ENCODE results near the gene C3AR1.
"Not testable (repeated sequence)": the region's sequence is repeated elsewhere in the genome, so short reads cannot be mapped to it uniquely, and the experiment has no call there.

The C3AR1 gene

GRCh38 chr12:8057306-8057705 is 8.9 kb downstream of the C3AR1 start:
- no peak for DNase-seq

GRCh38 chr12:8054816-8055215 is 11.3 kb downstream of the C3AR1 start:
- peak; percentile 54 for DNase-seq

- peak; percentile 87 for DNase-seq
Observed at GRCh38 chr12:8052679-8053078, 13.5 kb downstream of the C3AR1 start.

GRCh38 chr12:8050600-8051250 is 15.4 kb downstream of the C3AR1 start:
- no peak for DNase-seq

- DNase-seq, result peak; percentile 36
Observed at GRCh38 chr12:8048906-8049305, 17.3 kb downstream of the C3AR1 start.

- DNase-seq, result no peak
Observed at GRCh38 chr12:8047842-8048241, 18.3 kb downstream of the C3AR1 start.

GRCh38 chr12:8045952-8046944 is 19.9 kb downstream of the C3AR1 start:
- peak; percentile 89 for DNase-seq

GRCh38 chr12:8040791-8041190 is 25.4 kb downstream of the C3AR1 start:
- DNase-seq, result no peak

GRCh38 chr12:8038659-8039114 is 27.5 kb downstream of the C3AR1 start:
- peak; percentile 6 for DNase-seq

GRCh38 chr12:8037947-8038346 is 28.2 kb downstream of the C3AR1 start:
- no peak for DNase-seq

- peak; percentile 76 for DNase-seq
Observed at GRCh38 chr12:8037046-8037663, 29.0 kb downstream of the C3AR1 start.

GRCh38 chr12:8036346-8036745 is 29.8 kb downstream of the C3AR1 start:
- no peak for DNase-seq

GRCh38 chr12:8035440-8036010 is 30.6 kb downstream of the C3AR1 start:
- DNase-seq, result no peak

GRCh38 chr12:8034802-8035201 is 31.4 kb downstream of the C3AR1 start:
- DNase-seq, result no peak

GRCh38 chr12:8033153-8034044 is 32.8 kb downstream of the C3AR1 start:
- peak; percentile 11 for DNase-seq

- peak; percentile 84 for DNase-seq
Observed at GRCh38 chr12:8032242-8033152, 33.7 kb downstream of the C3AR1 start, which contains the start of gene FOXJ2. Gene FOXJ2 (plus strand): TSS chr12:8032716. CDS start chr12:8039833, 7,117 bp downstream.

- DNase-seq, result peak; percentile 9
Observed at GRCh38 chr12:8031872-8032241, 34.3 kb downstream of the C3AR1 start.

GRCh38 chr12:8031017-8031416 is 35.1 kb downstream of the C3AR1 start:
- DNase-seq, result not testable (repeated sequence)

- no peak for DNase-seq
Observed at GRCh38 chr12:8030189-8030588, 36.0 kb downstream of the C3AR1 start.

- no peak for DNase-seq
Observed at GRCh38 chr12:8028267-8028666, 37.9 kb downstream of the C3AR1 start.

GRCh38 chr12:8027856-8028255 is 38.3 kb downstream of the C3AR1 start:
- no peak for DNase-seq

Measured in suppressor macrophage treated with lipopolysaccharide for 4 hours (primary cell).